ENCODE measurements around the gene NF2. TPM values are rescaled to one million over a fixed set of nuclear protein-coding genes. Genes with fewer than 3 reads are reported as not detected.

The NF2 gene
- total and polyA plus RNA-seq, 3 donors from 2014 or later = 23.4 to 45.2 (median 32.5) TPM

DNA sequence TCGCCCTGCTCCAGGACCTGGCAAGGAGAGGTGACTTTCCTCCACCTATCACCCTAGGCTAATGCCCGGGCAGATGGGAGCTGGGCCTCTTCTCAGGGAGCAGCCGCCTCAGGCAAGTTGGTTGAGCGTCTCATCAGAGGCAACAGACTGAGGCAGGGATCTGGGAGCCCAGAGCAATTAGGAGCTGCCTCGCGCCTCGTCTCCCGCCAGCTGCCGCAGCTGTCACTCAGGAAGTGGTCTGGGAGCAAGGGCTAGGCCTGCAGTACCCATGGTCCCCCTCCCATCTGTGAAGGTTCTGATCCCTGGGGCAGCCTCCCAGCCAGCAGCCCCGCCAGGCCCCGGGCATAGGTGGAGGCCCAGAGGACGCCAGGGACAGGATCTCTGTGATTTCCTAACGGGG is 111.8 kb downstream of the NF2 start:
- H3K27ac ChIP-seq = no peak overlapping the region
- H3K4me3 ChIP-seq = no peak overlapping the region
- no peaks in the 10 kb centered on the region for H3K36me3 ChIP-seq (ENCODE audit: low read depth, missing control alignments)
- TF ChIP-seq, protein P1, sequence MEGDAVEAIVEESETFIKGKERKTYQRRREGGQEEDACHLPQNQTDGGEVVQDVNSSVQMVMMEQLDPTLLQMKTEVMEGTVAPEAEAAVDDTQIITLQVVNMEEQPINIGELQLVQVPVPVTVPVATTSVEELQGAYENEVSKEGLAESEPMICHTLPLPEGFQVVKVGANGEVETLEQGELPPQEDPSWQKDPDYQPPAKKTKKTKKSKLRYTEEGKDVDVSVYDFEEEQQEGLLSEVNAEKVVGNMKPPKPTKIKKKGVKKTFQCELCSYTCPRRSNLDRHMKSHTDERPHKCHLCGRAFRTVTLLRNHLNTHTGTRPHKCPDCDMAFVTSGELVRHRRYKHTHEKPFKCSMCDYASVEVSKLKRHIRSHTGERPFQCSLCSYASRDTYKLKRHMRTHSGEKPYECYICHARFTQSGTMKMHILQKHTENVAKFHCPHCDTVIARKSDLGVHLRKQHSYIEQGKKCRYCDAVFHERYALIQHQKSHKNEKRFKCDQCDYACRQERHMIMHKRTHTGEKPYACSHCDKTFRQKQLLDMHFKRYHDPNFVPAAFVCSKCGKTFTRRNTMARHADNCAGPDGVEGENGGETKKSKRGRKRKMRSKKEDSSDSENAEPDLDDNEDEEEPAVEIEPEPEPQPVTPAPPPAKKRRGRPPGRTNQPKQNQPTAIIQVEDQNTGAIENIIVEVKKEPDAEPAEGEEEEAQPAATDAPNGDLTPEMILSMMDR (IDR thresholded peaks at IDR 0.05) = no peak
- no peak for TF ChIP-seq POLR2A (IDR thresholded peaks at IDR 0.05)
- H3K9me3 ChIP-seq = no peaks in the 10 kb centered on the region
- no peaks in the 10 kb centered on the region for H3K4me1 ChIP-seq
- H3K27me3 ChIP-seq = peaks cover 4% of the 10 kb centered on the region
- DNase-seq = no peak
- 76 to 87% methylated on average over 5 to 13 of the region's 13 CpGs for WGBS, 2 donors
- intact Hi-C loops (cut with DNase I; ENCODE audit: low total_unique reads) = no loop called here

DNA sequence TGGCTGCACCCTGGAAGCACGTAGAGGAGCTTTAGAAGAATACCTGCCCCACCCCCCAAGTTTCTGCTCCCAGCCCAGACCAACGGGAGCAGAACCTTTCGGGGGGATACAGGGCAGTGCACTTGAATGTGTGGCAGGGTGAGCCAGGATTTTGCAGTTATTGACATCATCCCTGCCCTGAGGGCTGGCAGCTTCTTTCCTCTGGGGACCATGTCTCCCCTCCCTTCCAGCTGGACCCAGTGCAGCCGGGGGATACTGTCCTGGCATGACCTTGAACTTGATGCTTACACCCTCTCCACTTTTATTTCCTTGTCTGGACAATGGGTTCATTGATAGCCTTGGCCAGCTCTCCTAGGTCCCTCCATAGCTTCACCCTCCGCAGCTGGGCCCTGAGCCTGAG is 112.3 kb downstream of the NF2 start:
- peaks cover 4% of the 10 kb centered on the region for H3K27me3 ChIP-seq
- H3K36me3 ChIP-seq (ENCODE audit: low read depth, missing control alignments) = no peaks in the 10 kb centered on the region
- no peak for DNase-seq
- H3K4me1 ChIP-seq = no peaks in the 10 kb centered on the region
- no peak overlapping the region for H3K4me3 ChIP-seq
- TF ChIP-seq, protein P1 (IDR thresholded peaks at IDR 0.05) = no peak
- no peak for TF ChIP-seq POLR2A (IDR thresholded peaks at IDR 0.05)
- no peaks in the 10 kb centered on the region for H3K9me3 ChIP-seq
- intact Hi-C loops (cut with DNase I; ENCODE audit: low total_unique reads) = no loop called here
- WGBS, 2 donors = 62 to 66% methylated on average over 4 to 5 of the region's 5 CpGs
- no peak overlapping the region for H3K27ac ChIP-seq

DNA sequence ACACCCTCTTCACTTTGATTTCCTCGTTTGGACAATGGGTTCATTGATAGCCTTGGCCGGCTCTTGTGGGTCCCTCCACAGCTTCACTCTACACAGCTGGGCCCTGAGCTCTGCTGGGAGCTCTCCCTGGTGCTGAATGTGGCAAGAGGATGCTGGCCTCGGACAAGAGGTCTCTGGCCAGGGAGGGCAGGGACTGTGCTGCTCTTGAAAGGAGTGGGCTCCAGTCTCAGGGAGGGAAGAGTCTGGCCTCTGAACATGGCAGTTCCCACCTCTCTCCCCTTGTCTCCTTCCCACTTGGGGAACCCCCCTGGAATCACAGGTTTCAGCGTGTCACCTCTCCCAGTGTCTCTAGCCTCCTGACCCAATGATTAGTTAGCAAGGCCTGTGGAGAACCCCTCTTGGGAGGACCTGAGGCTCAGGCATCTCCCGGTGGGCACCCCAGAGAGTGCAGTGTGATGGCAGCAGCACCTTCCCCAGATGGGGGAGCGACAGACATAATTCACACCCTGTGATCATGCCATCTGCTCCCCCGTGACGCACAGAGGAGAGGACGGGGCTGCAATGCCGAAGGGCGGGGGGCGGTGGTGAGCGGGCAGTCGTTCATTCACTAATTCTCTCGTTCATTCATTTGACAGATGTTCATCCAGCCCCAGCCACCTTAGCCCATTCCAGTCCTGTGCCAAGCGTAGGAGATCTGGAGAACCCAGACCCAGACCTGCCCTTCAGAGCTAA is 113.5 kb downstream of the NF2 start:
- 72 to 85% methylated on average over 13 to 16 of the region's 16 CpGs for WGBS, 2 donors
- H3K27ac ChIP-seq = no peak overlapping the region
- peaks cover 4% of the 10 kb centered on the region for H3K27me3 ChIP-seq
- DNase-seq = peak; percentile 76
- TF ChIP-seq, protein P1 (IDR thresholded peaks at IDR 0.05) = no peak
- TF ChIP-seq POLR2A (IDR thresholded peaks at IDR 0.05) = no peak
- no peaks in the 10 kb centered on the region for H3K9me3 ChIP-seq
- H3K4me3 ChIP-seq = no peak overlapping the region
- no peaks in the 10 kb centered on the region for H3K36me3 ChIP-seq (ENCODE audit: low read depth, missing control alignments)
- no peaks in the 10 kb centered on the region for H3K4me1 ChIP-seq
- intact Hi-C loops (cut with DNase I; ENCODE audit: low total_unique reads) = no loop called here

DNA sequence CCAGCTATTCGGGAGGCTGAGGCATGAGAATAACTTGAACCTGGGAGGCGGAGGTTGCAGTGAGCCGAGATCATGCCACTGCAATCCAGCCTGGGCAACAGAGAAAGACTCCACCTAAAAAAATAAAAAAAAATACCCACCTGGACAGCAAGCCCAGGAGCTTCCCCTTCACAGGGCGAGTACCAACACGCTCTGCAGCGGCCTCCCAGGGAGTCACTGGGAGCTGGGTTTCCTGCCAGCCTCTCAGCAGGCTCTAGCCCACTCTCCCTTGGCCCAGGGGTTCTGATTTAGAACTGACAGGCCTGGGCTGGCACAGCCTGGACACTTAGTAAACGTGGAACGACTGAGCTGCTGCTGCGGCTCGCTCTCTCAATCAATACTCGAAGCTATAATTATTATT is 114.4 kb downstream of the NF2 start:
- Histone ChIP-seq H3K36me3 (ENCODE audit: low read depth, missing control alignments) (no peaks in the 10 kb centered on the region), H3K4me3 (no peak overlapping the region), H3K4me1 (no peaks in the 10 kb centered on the region), H3K27me3 (peaks cover 4% of the 10 kb centered on the region), H3K9me3 (no peaks in the 10 kb centered on the region), H3K27ac (no peak overlapping the region)
- no peak for DNase-seq
- TF ChIP-seq POLR2A (IDR thresholded peaks at IDR 0.05) = no peak
- TF ChIP-seq, protein P1 (IDR thresholded peaks at IDR 0.05) = no peak
- WGBS, 2 donors = 95% methylated on average over 11 of the region's 11 CpGs
- intact Hi-C loops (cut with DNase I; ENCODE audit: low total_unique reads) = no loop called here

Data from testis (tissue), 3 donors.